WTC11 (cell line): ENCODE measurements around the gene TMEM60. TPM values are rescaled to one million over a fixed set of nuclear protein-coding genes. Genes with fewer than 3 reads are reported as not detected.

Source experiments
- ATAC-seq: fragments of 200-7000 bp; cut with Tn5 transposase; 2 replicates; pipeline ENCODE4 v1.10.0; 2021; ENCODE audit warnings: mild to moderate bottlenecking, moderate library complexity
- CTCF ChIA-PET: fragments of 300-600 bp; sonication (Branson Sonifier 250); formaldehyde crosslinking; loops from one replicate; lab custom pipeline; 2021; ENCODE audit warnings: antibody characterized with exemption; lab: Charles Lee
- POLR2A ChIA-PET: fragments of 350-600 bp; sonication (Branson Sonifier 250); formaldehyde crosslinking; loops from one replicate; lab custom pipeline; 2021; ENCODE audit warnings: antibody characterized with exemption; lab: Charles Lee
- DNase-seq: peaks from one replicate; pipeline ENCODE4 v3.0.0; 2021; ENCODE audit warnings: low spot score
- H3K27ac Mint-ChIP-seq: 2 replicates; pipeline ENCODE4 v1.8.0; 2021; ENCODE audit warnings: mixed read lengths
- H3K27me3 Mint-ChIP-seq: 2 replicates; pipeline ENCODE4 v1.8.0; 2021; ENCODE audit warnings: low read depth, mild to moderate bottlenecking, moderate library complexity, mixed read lengths
- H3K36me3 Mint-ChIP-seq: 2 replicates; pipeline ENCODE4 v1.8.0; 2021; ENCODE audit warnings: mixed read lengths
- H3K4me1 Mint-ChIP-seq: 2 replicates; pipeline ENCODE4 v1.8.0; 2022; ENCODE audit warnings: mixed read lengths
- H3K4me3 Mint-ChIP-seq: 2 replicates; pipeline ENCODE4 v1.8.0; 2021; ENCODE audit warnings: mild to moderate bottlenecking, moderate library complexity, mixed read lengths
- H3K9me3 Mint-ChIP-seq: 2 replicates; pipeline ENCODE4 v1.8.0; 2021; ENCODE audit warnings: mixed read lengths
- ATF1 ChIP-seq: sonication (generic); formaldehyde crosslinking; IDR thresholded peaks from 2 replicates; pipeline ENCODE4 v1.8.1; 2023; ENCODE audit warnings: mild to moderate bottlenecking, moderate library complexity, missing genetic modification reagents
- FOXP1 ChIP-seq: sonication (generic); formaldehyde crosslinking; IDR thresholded peaks from 2 replicates; pipeline ENCODE4 v1.8.0; 2022; ENCODE audit warnings: missing genetic modification reagents, mild to moderate bottlenecking, moderate library complexity, borderline replicate concordance
- GRHL2 ChIP-seq: fragments of 250-450 bp; sonication (Bioruptor Pico); IDR thresholded peaks from 2 replicates; pipeline ENCODE4 v1.8.0; 2022; ENCODE audit warnings: mild to moderate bottlenecking, moderate library complexity; ENCODE audit not compliant: insufficient replicate concordance, severe bottlenecking
- MLX ChIP-seq: sonication (generic); formaldehyde crosslinking; IDR thresholded peaks from 2 replicates; pipeline ENCODE4 v1.8.1; 2023; ENCODE audit warnings: mild to moderate bottlenecking, missing genetic modification reagents, moderate library complexity
- MXD4 ChIP-seq: fragments of 250-450 bp; sonication (Bioruptor Pico); IDR thresholded peaks from 2 replicates; pipeline ENCODE4 v1.8.0; 2021; ENCODE audit warnings: mild to moderate bottlenecking, moderate library complexity, borderline replicate concordance
- NFE2L1 ChIP-seq: sonication (generic); formaldehyde crosslinking; IDR thresholded peaks from 2 replicates; pipeline ENCODE4 v1.8.1; 2023; ENCODE audit warnings: missing genetic modification reagents
- OVOL2 ChIP-seq: fragments of 250-450 bp; sonication (Bioruptor Pico); IDR thresholded peaks from 2 replicates; pipeline ENCODE4 v1.9.0; 2021; ENCODE audit warnings: mild to moderate bottlenecking, borderline replicate concordance
- PRRX2 ChIP-seq: fragments of 250-450 bp; sonication (Bioruptor Pico); IDR thresholded peaks from 2 replicates; pipeline ENCODE4 v1.8.0; 2021; ENCODE audit warnings: mild to moderate bottlenecking
- TCF7 ChIP-seq: sonication (generic); formaldehyde crosslinking; IDR thresholded peaks from 2 replicates; pipeline ENCODE4 v1.8.0; 2022; ENCODE audit warnings: mild to moderate bottlenecking, low read depth, missing genetic modification reagents, moderate library complexity
- ZNF138 ChIP-seq: sonication (generic); formaldehyde crosslinking; conservative IDR thresholded peaks from 2 replicates; pipeline ENCODE4 v1.8.1; 2022; ENCODE audit warnings: mild to moderate bottlenecking, moderate library complexity, missing genetic modification reagents
- ZNF219 ChIP-seq: sonication (generic); formaldehyde crosslinking; IDR thresholded peaks from 2 replicates; pipeline ENCODE4 v1.8.0; 2023; ENCODE audit warnings: missing genetic modification reagents, mild to moderate bottlenecking, borderline replicate concordance
- total RNA-seq: library from RNA; stranded (reverse); gene quantifications from 3 replicates; pipeline ENCODE4 v1.2.3, GENCODE V29; 2021
- TF ChIP-seq, protein P1 (sequence below): fragments of 250-450 bp; sonication (Bioruptor Pico); IDR thresholded peaks from 2 replicates; pipeline ENCODE4 v1.9.0; 2021; ENCODE audit warnings: mild to moderate bottlenecking
- TF ChIP-seq, protein P2 (sequence below): sonication (generic); formaldehyde crosslinking; IDR thresholded peaks from 2 replicates; pipeline ENCODE4 v1.8.0; 2022; ENCODE audit warnings: missing genetic modification reagents
- TF ChIP-seq, protein P3 (sequence below): sonication (generic); formaldehyde crosslinking; IDR thresholded peaks from 2 replicates; pipeline ENCODE4 v1.8.1; 2022; ENCODE audit warnings: low read depth, missing genetic modification reagents, borderline replicate concordance
- TF ChIP-seq, protein P4 (sequence below): sonication (generic); formaldehyde crosslinking; IDR thresholded peaks from 2 replicates; pipeline ENCODE4 v1.8.1; 2022; ENCODE audit warnings: mild to moderate bottlenecking, moderate library complexity, missing genetic modification reagents

Gene TMEM60
- total RNA-seq, 1 experiment from 2014 or later = 21.5 TPM

DNA sequence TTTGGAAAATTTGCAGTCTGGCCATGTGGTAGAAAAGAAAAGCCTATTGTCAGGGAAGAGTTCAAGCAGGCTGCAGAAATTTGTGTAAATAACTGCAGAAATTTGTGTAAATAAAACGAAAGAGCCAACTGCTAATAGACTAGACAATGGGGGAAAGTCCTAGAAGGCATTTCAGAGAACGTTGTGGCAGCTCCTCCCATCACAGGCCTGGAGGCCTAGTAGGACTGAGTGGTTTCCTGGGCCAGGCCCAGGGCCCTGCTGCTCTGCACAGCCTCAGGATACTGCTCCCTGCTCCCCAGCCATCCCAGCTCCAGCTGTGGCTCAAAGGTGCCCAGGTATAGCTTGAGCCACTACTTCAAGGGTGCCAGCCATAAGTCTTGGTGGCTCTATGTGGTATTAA, 51.1 kb downstream of the TMEM60 start:
- ATAC-seq = no peak

GRCh38 chr7:77746824-77747165, 51.4 kb downstream of the TMEM60 start:
- POLR2A ChIA-PET = no interaction called here

More for the DNA sequence above, 51.1 kb downstream of the TMEM60 start:
- peaks cover 26% of the 10 kb centered on the region for H3K36me3 Mint-ChIP-seq
- no peak overlapping the region for H3K4me3 Mint-ChIP-seq
- POLR2A ChIA-PET = no interaction called here
- 0 out of 2 replicates have a peak, but pooled peaks cover 4% of the 10 kb centered on the region for H3K4me1 Mint-ChIP-seq
- peak overlapping the region; percentile 32; the same call in 1 of the 2 replicates for H3K27ac Mint-ChIP-seq
- peaks cover 8% of the 10 kb centered on the region for H3K9me3 Mint-ChIP-seq
- TF ChIP-seq ATF1 (no peak), NFE2L1 (CRISPR knock-in tag) (no peak), MXD4 (CRISPR knock-in tag) (no peak), OVOL2 (CRISPR knock-in tag) (no peak), GRHL2 (CRISPR knock-in tag) (no peak), ZNF219 (CRISPR knock-in tag) (no peak)
- TF ChIP-seq, protein P1, sequence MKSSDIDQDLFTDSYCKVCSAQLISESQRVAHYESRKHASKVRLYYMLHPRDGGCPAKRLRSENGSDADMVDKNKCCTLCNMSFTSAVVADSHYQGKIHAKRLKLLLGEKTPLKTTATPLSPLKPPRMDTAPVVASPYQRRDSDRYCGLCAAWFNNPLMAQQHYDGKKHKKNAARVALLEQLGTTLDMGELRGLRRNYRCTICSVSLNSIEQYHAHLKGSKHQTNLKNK (CRISPR knock-in tag) = no peak
- TF ChIP-seq, protein P2, sequence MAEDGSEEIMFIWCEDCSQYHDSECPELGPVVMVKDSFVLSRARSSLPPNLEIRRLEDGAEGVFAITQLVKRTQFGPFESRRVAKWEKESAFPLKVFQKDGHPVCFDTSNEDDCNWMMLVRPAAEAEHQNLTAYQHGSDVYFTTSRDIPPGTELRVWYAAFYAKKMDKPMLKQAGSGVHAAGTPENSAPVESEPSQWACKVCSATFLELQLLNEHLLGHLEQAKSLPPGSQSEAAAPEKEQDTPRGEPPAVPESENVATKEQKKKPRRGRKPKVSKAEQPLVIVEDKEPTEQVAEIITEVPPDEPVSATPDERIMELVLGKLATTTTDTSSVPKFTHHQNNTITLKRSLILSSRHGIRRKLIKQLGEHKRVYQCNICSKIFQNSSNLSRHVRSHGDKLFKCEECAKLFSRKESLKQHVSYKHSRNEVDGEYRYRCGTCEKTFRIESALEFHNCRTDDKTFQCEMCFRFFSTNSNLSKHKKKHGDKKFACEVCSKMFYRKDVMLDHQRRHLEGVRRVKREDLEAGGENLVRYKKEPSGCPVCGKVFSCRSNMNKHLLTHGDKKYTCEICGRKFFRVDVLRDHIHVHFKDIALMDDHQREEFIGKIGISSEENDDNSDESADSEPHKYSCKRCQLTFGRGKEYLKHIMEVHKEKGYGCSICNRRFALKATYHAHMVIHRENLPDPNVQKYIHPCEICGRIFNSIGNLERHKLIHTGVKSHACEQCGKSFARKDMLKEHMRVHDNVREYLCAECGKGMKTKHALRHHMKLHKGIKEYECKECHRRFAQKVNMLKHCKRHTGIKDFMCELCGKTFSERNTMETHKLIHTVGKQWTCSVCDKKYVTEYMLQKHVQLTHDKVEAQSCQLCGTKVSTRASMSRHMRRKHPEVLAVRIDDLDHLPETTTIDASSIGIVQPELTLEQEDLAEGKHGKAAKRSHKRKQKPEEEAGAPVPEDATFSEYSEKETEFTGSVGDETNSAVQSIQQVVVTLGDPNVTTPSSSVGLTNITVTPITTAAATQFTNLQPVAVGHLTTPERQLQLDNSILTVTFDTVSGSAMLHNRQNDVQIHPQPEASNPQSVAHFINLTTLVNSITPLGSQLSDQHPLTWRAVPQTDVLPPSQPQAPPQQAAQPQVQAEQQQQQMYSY (CRISPR knock-in tag) = no peak
- no peak for DNase-seq
- H3K27me3 Mint-ChIP-seq = no peaks in the 10 kb centered on the region
- CTCF ChIA-PET = interaction anchor here (0.6 to 1.3 kb wide), 2 partner anchors 12 to 25 kb away, joined by 3 read pairs; no protein-coding TSS in a partner anchor

More at GRCh38 chr7:77746824-77747165, 51.4 kb downstream of the TMEM60 start:
- no peaks in the 10 kb centered on the region for H3K27me3 Mint-ChIP-seq
- no peak for ATAC-seq
- CTCF ChIA-PET = interaction anchor here (1.3 kb wide), 1 partner anchor 25 kb away, joined by 3 read pairs; no protein-coding TSS in a partner anchor
- no peak overlapping the region for H3K4me3 Mint-ChIP-seq
- 0 out of 2 replicates have a peak, but pooled peaks cover 4% of the 10 kb centered on the region for H3K4me1 Mint-ChIP-seq
- TF ChIP-seq FOXP1 (CRISPR knock-in tag) (no peak), MLX (CRISPR knock-in tag) (no peak), PRRX2 (CRISPR knock-in tag) (no peak), ZNF138 (no peak), TCF7 (CRISPR knock-in tag) (no peak)
- TF ChIP-seq, protein P3, sequence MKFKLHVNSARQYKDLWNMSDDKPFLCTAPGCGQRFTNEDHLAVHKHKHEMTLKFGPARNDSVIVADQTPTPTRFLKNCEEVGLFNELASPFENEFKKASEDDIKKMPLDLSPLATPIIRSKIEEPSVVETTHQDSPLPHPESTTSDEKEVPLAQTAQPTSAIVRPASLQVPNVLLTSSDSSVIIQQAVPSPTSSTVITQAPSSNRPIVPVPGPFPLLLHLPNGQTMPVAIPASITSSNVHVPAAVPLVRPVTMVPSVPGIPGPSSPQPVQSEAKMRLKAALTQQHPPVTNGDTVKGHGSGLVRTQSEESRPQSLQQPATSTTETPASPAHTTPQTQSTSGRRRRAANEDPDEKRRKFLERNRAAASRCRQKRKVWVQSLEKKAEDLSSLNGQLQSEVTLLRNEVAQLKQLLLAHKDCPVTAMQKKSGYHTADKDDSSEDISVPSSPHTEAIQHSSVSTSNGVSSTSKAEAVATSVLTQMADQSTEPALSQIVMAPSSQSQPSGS (CRISPR knock-in tag) = no peak
- TF ChIP-seq, protein P4, sequence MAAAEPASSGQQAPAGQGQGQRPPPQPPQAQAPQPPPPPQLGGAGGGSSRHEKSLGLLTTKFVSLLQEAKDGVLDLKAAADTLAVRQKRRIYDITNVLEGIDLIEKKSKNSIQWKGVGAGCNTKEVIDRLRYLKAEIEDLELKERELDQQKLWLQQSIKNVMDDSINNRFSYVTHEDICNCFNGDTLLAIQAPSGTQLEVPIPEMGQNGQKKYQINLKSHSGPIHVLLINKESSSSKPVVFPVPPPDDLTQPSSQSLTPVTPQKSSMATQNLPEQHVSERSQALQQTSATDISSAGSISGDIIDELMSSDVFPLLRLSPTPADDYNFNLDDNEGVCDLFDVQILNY (CRISPR knock-in tag) = no peak
- no peak for DNase-seq
- peaks cover 26% of the 10 kb centered on the region for H3K36me3 Mint-ChIP-seq
- peak overlapping the region; percentile 32; the same call in 1 of the 2 replicates for H3K27ac Mint-ChIP-seq
- H3K9me3 Mint-ChIP-seq = peaks cover 8% of the 10 kb centered on the region
